Hematopoietic multipotent progenitor cell treated with erythropoietin and hydrocortisone succinate and interleukin-3 and kit ligand, for 4 days (in vitro differentiated cells): ENCODE data around the gene TECRL.

Source experiments
- DNase-seq: peaks from one replicate; pipeline ENCODE4 v3.0.0-alpha.2; 2015

TECRL gene, protein sequence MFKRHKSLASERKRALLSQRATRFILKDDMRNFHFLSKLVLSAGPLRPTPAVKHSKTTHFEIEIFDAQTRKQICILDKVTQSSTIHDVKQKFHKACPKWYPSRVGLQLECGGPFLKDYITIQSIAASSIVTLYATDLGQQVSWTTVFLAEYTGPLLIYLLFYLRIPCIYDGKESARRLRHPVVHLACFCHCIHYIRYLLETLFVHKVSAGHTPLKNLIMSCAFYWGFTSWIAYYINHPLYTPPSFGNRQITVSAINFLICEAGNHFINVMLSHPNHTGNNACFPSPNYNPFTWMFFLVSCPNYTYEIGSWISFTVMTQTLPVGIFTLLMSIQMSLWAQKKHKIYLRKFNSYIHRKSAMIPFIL

DNA sequence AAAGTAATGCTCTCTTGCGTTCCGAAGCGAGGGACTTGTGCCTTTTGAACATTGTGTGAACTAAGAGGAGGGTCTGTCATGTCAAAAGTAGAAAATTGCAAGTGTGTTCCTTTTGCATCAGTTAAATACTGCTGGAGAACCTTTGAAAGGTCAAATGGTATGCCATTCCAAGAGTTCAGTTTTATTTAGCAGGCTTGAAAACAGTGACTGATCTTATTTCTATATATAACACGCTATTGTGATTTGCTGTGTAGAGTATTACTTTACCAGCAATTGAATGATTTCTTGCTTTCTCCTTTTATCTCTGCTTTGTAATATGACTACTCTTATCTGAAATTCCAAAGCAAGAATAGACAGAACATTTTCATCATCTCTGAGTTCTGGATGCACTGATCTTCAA, at the start of gene TECRL:
Gene TECRL (minus strand): TSS at position 151 of the 400 bp plus-strand sequence. CDS start 99 bp downstream, at position 52.
- DNase-seq: no peak

GRCh38 chr4:64432674-64433073, 23.4 kb upstream of the TECRL start:
- no peak for DNase-seq

- no peak for DNase-seq
Measured at GRCh38 chr4:64430933-64431332, 21.7 kb upstream of the TECRL start.

DNA sequence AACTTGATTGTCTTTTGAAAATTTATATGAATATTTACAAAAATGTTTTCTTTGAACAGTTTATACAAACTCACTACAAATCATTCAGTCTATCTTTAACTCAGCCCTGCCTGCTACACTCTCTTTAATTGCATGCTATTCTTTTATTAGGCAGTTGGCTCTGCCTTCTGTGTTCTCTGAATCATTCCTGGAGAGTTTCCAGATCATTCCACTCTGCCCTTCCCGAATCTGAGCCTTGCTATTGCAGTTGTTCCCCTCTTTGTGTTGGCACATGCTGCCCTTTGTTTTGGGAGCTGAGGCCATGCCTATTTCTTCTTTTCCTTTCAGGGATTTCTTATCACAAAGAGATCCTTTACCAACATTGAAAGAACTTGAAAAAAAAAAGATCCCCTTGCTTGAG, 8.7 kb upstream of the TECRL start:
- DNase-seq: no peak

GRCh38 chr4:64407000-64407399, 2.2 kb downstream of the TECRL start:
- DNase-seq: no peak

DNA sequence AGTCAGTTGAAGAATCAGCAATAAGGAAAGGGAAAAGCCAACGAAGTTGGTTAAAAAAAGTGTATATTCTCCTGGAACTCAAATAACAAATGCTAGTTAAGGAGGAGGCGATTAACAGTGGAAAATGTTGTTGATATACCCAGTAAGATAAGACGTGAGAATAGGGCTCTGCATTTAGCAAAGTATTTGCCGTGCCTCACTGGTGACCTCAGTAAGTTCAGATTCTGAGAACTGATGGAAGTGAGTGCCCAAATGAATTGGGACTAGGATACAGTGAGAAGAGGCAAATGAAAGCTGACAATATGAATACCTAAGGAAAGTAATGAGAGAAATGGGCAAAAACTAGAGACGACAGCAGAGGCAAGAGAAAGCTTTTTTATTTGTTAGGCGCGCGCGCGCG, 3.5 kb downstream of the TECRL start:
- DNase-seq: no peak

GRCh38 chr4:64402684-64403083, 6.6 kb downstream of the TECRL start:
- DNase-seq: no peak

DNA sequence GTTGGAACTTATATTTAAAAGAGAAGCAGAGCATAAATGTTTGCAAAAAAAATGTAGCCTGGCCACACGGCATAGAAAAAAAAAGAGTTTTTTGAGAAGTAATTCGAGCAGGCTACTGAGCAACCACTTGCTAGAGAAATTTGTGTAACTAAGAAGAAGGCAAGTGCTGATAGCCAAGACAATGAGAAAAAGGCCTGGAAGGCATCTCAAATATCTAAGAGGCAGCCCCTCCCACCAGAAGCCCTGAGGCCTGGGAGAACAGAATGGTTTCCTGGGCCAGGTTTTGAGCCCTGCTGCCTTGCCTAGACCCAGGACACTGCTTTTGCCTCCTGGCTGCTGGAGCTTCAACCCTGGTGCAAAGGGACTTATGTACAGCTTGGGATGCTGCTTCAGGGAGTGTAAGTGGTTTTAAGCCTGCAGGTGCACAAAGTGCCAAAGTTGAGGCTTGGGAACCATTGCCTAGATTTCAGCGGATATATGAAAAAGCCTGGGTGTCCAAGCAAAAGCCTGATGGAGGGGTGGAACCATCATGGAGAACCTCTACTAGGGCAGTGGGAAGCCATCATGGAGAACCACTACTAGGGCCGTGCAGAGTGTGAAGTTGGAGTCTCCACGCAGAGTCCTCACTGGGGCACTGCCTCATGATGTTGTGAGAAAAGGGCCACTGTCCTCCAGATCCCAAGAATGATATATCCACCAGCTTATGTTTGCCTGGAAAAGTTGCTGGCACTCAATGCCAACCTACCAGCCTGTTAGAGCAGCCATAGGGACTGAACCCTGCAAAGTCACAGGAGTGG, 9.7 kb downstream of the TECRL start:
- DNase-seq: no peak

DNA sequence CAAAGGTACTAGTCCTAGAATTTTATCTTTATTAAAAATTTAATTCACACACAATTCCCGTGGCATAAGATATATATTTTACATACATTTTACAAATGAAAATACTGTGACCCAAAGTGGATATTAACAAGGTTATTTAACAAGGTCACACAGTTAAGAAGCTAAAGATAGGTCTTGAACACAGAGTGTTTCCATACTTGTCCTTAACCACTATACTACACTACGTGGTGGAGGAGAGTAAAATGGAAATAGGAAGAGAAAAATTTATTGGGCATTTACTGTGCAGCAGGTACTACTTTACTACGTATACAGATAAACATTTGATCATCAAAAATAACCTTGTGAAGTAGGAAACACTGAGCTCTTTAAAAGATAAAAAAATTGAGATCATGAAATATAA, 14.8 kb downstream of the TECRL start:
- no peak for DNase-seq

- no peak for DNase-seq
Measured at GRCh38 chr4:64388252-64388651, 21.0 kb downstream of the TECRL start.

GRCh38 chr4:64385220-64385619, 24.0 kb downstream of the TECRL start:
- DNase-seq: no peak

DNA sequence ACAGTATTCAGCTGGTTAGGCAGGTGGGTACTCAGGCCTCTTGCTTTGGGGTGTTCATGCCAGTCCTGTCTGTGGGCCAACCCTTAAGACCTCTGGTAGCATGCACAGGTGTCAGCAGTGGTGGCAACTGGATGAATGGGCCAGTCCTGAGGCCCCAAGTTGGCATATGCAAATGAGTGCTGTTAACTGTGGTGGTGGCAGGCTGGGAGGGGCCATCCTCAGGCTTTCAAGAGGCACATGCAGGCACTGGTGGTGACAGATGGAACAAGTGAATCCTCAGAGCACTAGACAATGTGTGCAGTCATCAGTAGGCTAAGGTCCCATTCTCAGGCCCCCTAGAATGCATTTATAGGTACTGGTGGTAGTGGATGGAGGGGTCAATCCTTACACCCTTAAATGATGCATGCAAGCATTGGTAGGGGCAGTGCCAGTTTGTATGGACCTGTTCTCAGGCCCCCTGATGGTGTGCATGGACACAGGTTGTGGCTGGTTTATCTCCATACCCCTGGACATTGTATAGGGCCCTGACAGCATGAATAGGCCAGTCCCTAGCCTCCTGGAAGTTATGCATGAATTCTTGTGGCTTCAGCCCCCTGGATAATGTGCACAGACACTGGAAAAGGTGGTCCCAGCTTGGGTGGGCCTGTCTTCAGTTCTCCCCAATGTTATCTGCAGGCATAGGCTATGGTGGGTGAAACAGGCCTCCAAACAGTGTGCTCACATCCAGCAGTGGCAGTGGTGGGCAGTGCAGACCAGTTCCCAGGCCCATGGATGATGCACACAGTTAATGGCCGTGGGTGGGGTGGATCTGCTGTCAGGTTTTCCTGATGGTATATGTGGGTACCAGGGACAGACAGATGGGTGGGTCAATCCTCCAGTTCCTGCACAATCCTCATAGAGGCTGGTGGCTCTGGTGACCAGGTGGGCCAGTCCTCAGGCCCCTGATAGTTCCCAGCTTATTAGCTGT, 24.7 kb downstream of the TECRL start:
- DNase-seq: no peak

DNA sequence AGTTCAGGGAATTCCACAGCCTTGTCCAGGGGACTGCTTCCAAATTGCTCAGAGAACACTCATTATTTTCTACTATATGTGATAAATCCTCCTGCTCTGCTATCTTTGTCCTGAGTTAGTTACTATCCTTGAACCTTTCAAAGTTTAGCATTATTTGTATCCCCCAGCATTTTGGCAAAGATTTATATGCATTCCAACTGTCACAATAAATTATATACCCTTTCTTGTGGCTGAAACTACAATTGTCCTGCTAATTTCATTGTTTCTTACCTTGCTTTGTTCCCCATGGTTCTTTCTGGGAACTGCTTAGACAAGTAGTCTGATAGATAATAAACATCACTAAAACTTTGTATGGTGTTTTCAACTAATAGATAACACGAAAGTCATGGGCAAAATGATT, 40.5 kb downstream of the TECRL start:
- no peak for DNase-seq

DNA sequence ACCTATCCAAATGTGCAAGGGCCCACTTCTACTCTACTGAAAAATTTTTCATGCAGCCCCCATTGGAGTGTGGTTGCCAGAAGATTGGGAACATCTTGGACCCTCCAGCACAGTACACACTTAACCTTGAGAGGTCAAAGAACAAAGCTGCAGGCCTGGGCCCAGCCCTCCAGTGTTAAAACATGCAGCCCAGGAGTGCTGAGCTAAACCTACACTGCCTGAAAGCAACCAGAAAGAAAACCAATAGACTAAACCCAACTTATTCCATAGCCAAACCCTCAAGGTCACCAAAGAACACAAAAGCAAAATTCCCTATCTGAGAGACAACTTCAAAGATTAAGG, 47.9 kb downstream of the TECRL start:
- DNase-seq: no peak

GRCh38 chr4:64360664-64361398, 48.4 kb downstream of the TECRL start:
- no peak for DNase-seq

GRCh38 chr4:64359489-64359888, 49.8 kb downstream of the TECRL start:
- DNase-seq: no peak

DNA sequence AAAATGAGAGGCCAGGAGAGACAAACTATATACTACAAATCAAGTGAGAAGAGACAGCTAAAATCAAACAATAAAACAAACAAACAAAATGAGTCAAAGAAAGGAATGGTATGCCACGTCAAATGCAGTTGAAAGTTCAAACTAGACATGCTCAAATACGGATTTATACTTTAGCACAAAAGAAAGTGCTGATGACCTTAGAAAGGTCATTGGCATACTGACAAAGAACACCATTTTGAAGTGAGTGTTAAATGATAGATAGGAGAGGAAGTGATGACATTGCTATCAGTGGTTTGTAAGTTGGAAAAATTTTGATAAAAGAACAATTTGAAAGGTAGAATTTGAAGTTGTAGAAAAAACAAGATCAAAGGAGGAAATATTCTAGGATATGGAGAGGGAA, 55.3 kb downstream of the TECRL start:
- no peak for DNase-seq

GRCh38 chr4:64341711-64342110, 67.5 kb downstream of the TECRL start:
- DNase-seq: no peak

GRCh38 chr4:64340218-64341110, 68.8 kb downstream of the TECRL start:
- no peak for DNase-seq

DNA sequence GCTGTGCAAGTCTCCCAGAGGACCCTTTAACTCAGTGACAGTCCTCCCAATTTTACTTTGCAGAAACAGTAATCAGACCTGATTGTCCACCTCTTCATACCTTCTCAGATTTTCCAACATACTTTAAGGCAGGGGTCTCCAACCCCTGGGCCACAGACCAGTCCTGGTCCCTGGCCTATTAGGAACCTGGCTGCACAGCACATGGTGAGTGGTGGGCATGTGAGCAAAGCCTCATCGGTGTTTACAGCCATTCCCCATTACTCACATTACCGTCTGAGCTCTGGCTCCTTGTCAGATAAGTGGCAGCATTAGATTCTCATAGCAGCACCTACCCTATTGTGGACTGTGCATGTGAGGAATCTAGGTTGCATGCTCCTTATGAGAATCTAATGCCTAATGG, 74.3 kb downstream of the TECRL start:
- no peak for DNase-seq

GRCh38 chr4:64330143-64330542, 79.1 kb downstream of the TECRL start:
- no peak for DNase-seq

DNA sequence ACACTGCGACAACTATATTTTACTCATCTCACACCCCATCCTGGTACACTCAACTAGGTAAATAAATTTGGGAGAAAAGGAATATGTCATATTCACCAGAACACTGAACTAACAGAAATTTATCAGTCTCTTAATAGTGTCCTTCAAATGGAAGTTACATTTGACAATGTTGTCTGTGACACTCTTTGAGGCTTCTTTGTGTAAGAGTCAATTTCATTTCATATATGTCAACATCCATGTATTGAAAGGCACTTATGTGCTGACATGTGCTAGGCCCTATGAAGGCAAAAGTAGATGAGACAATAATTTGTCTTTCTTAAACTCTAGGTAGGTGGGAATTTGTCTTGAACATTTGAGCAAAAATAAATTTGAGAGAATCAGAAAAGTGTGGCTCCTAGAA, 82.0 kb downstream of the TECRL start:
- no peak for DNase-seq
